Liver (tissue), 3 donors: ENCODE data around the gene SLC44A1.

Source experiments
- GABPA ChIP-seq, 2 donors: IDR thresholded peaks in 1 of 2; conservative IDR thresholded peaks in 1 of 2; 2 replicates each; pipeline ENCODE4 v1.6.1; 2016; ENCODE audit warnings: antibody characterized with exemption in 2 of 2, mild to moderate bottlenecking in 1 of 2, moderate library complexity in 1 of 2
- TAF1 ChIP-seq: conservative IDR thresholded peaks from 2 replicates; pipeline ENCODE4 v1.6.1; 2016; ENCODE audit warnings: antibody characterized with exemption, mild to moderate bottlenecking
- TF ChIP-seq, protein P1 (sequence below): IDR thresholded peaks from 2 replicates; pipeline ENCODE4 v1.6.1; 2016; ENCODE audit warnings: antibody characterized with exemption
- TF ChIP-seq, protein P2 (sequence below): fragments of 150-350 bp; IDR thresholded peaks from 2 replicates; pipeline ENCODE4 v1.5.1; 2017; ENCODE audit warnings: improper control_type of control experiment, low read depth, low read length; ENCODE audit not compliant: missing input control
- TF ChIP-seq, protein P3 (sequence below): IDR thresholded peaks from 2 replicates; pipeline ENCODE4 v1.6.1; 2016; ENCODE audit warnings: antibody characterized with exemption, mild to moderate bottlenecking
- TF ChIP-seq, protein P4 (sequence below): IDR thresholded peaks from 2 replicates; pipeline ENCODE4 v1.6.1; 2016; ENCODE audit warnings: antibody characterized with exemption
- donor health status: healthy.
- donor health status: healthy.

DNA sequence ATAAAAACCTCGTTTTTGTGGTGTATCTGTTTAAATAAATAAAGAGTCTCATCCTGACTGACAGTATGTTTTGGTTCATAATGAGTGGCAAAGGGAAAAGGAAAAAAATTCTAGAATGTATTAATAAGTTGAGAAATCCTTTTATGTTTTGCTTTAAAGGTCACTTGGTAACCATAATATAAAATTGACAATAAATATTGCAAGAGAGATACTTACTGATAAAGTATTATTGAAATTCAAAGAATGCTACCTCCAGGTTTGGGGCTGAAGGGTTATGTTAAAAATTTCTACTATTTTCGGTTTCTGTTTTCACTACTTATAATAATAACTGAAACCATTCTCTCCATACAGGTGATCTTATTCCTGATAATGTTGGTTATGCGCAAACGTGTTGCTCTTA lies 118.0 kb downstream of the SLC44A1 start:
- TF ChIP-seq, protein P1, sequence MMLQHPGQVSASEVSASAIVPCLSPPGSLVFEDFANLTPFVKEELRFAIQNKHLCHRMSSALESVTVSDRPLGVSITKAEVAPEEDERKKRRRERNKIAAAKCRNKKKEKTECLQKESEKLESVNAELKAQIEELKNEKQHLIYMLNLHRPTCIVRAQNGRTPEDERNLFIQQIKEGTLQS: no peak
- TF ChIP-seq, protein P2, sequence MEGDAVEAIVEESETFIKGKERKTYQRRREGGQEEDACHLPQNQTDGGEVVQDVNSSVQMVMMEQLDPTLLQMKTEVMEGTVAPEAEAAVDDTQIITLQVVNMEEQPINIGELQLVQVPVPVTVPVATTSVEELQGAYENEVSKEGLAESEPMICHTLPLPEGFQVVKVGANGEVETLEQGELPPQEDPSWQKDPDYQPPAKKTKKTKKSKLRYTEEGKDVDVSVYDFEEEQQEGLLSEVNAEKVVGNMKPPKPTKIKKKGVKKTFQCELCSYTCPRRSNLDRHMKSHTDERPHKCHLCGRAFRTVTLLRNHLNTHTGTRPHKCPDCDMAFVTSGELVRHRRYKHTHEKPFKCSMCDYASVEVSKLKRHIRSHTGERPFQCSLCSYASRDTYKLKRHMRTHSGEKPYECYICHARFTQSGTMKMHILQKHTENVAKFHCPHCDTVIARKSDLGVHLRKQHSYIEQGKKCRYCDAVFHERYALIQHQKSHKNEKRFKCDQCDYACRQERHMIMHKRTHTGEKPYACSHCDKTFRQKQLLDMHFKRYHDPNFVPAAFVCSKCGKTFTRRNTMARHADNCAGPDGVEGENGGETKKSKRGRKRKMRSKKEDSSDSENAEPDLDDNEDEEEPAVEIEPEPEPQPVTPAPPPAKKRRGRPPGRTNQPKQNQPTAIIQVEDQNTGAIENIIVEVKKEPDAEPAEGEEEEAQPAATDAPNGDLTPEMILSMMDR: no peak
- TF ChIP-seq, protein P3, sequence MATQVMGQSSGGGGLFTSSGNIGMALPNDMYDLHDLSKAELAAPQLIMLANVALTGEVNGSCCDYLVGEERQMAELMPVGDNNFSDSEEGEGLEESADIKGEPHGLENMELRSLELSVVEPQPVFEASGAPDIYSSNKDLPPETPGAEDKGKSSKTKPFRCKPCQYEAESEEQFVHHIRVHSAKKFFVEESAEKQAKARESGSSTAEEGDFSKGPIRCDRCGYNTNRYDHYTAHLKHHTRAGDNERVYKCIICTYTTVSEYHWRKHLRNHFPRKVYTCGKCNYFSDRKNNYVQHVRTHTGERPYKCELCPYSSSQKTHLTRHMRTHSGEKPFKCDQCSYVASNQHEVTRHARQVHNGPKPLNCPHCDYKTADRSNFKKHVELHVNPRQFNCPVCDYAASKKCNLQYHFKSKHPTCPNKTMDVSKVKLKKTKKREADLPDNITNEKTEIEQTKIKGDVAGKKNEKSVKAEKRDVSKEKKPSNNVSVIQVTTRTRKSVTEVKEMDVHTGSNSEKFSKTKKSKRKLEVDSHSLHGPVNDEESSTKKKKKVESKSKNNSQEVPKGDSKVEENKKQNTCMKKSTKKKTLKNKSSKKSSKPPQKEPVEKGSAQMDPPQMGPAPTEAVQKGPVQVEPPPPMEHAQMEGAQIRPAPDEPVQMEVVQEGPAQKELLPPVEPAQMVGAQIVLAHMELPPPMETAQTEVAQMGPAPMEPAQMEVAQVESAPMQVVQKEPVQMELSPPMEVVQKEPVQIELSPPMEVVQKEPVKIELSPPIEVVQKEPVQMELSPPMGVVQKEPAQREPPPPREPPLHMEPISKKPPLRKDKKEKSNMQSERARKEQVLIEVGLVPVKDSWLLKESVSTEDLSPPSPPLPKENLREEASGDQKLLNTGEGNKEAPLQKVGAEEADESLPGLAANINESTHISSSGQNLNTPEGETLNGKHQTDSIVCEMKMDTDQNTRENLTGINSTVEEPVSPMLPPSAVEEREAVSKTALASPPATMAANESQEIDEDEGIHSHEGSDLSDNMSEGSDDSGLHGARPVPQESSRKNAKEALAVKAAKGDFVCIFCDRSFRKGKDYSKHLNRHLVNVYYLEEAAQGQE: no peak
- TF ChIP-seq, protein P4, sequence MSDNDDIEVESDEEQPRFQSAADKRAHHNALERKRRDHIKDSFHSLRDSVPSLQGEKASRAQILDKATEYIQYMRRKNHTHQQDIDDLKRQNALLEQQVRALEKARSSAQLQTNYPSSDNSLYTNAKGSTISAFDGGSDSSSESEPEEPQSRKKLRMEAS: no peak
- TF ChIP-seq GABPA (IDR thresholded peaks at IDR 0.05 in 1 of 2, conservative IDR thresholded peaks at IDR 0.05 in 1 of 2): no peak
- no peak for TF ChIP-seq TAF1
